Activated T-helper 1 cell treated with Interleukin-2 at 50 U/mL for 16 hours (primary cell): ENCODE measurements around the gene TSPAN16.
"Not testable (repeated sequence)": the region's sequence is repeated elsewhere in the genome, so short reads cannot be mapped to it uniquely, and the experiment has no call there.

Experiments
- DNase-seq: peaks from one replicate; pipeline ENCODE4 v3.0.0-alpha.2; 2020; ENCODE audit warnings: low read depth

The TSPAN16 gene

DNA sequence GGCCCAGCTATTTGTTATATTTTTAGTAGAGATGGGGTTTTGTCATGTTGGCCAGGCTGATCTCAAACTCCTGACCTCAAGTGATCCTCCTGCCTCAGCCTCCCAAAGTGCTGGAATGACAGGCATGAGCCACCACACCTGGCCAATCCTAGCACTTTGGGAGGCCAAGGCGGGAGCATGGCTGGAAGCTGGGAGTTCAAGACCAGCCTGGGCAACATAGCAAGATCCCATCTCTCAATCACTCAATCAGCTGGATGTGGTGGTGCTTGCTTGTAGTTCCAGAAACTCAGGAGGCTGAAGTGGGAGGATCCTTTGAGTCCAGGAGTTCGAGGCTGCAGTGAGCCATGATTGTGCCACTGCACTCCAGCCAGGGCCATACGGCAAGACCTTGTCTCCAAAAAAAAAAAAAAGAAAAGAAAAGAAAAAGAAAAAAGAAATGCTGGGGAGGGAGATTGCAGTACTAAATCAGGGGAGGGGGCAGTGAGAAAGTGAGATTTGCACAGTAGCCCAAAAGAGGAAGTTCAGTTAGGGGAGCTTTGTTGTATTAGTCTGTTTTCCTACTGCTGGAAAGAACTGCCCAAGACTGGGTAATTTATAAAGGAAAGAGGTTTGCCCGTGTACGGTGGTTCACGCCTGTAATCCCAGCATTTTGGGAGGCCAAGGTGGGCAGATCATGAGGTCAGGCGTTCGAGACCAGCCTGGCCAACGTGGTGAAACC is 24.5 kb downstream of the TSPAN16 start:
- not testable (repeated sequence) for DNase-seq

DNA sequence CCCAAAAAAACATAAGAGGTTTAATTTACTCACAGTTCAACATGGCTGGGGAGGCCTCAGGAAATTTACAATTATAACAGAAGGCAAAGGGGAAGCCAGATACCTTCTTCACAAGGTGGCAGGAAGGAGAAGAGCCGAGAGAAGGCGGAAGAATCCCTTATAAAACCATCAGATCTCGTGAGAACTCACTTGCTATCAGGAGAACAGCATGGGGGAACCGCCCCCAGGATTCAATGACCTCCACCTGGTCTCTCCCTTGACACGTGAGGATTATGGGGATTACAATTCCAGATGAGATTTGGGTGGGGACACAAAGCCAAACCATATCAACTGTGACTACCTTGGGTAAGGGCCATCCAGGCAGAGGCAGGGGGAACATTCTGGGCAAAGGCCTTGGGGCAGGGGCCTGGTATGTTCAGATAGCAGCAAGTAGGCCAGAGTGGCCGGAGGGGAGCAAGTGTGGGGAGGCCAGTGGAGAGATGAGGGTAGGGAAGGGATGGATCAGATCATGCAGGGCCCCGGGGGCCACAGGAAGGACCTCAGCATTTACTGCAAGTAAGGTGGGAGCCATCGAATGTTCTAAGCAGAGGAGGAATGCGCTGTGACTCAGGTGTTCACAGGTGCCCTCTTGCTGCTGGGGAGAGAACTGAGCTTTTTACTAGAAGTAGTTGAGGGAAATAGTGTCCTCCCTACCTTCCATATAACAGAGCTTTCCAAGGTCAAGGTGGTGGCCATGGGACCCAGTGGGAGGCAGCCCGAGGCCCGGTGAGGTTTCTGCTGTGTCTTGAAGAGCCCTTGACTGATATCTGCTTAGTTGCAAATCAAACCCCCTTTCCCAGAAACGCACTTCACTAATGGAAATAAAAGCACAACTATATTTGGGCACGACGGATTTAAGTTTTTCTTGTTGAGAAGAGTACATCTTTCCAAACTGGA is 25.5 kb downstream of the TSPAN16 start:
- no peak for DNase-seq

DNA sequence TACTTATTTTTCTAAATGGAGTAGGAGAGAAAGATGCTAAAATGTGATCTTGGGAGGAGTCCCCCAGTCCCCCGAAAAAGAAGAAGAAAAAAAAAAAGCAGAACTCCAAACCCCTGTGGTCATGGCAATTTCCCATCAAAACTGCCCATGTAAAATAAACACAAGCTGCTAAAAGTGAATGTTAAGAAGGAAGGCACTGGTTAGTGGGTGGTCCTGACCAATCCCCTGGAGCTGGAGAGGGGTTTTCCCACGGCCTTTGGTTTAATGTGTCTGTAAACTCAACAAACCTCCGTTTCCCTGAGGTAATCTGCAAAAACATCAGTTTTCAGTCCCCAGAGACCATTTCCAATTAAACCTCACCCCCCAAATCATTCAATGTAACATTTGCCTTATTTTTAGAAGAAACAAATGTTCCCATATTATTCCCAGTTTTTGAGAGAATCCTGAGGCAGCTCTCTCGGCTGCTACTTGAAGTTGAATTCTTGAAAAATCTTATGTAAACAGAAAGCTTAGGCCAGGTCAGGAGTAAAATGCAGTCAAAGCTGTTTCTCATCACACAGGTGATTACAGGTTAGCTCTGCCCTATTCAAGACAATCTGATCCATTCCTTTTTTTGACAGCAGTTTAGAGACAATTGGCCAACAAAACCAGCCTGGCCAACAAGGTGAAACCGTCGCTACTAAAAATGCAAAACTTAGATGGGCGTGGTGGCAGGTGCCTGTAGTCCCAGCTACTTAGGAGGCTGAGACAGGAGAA is 26.5 kb downstream of the TSPAN16 start:
- DNase-seq: no peak

DNA sequence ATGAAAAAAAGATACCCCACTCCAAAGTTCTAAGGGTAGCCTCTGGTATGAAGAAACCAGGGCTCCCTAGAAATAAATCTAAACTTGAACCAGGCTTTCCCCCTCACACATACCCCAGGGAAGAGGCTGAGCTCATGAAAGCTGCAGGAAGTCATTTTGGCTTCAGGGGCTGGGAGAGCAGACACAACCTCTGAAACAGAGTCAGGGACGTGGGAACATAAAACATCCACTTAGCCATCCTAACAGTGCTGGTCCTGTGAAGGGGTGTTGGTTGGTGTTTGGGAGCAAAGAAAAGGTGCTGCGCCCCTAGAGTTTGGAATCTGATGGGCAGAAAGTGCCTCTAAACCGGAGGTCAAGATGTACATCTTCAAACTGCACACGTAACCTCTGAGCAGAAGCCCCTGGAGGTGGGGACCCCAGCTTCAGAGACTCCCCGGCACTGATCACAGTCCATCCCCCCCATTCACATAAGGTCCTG is 27.7 kb downstream of the TSPAN16 start:
- DNase-seq: no peak

DNA sequence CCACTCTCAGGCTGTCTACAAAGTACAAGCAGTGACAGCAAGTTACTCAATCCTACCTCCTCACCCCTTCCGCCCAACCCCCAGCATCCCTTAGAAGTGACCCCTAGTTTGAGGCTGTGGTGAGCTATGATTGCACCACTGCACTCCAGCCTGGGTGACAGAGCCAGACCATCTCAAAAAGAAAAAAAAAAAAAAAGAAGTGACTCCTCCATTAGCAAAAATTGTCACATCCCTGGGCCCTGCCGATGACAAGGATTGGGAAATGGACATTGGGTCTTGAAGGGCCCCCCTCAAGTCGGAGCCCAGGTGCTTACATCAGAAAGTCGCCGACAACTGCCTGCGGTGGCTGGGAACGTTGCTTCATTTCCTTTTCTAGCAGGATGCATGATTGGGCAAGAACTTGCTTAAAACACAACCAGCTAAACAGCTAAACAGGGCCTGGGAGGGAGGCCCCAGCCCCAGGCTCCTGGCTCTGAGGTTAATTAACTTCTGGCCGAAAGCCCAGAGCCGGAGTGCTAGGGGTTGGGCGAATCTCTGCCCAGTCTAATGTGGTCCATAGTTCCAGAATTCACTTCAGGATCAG is 28.2 kb downstream of the TSPAN16 start:
- DNase-seq: no peak

DNA sequence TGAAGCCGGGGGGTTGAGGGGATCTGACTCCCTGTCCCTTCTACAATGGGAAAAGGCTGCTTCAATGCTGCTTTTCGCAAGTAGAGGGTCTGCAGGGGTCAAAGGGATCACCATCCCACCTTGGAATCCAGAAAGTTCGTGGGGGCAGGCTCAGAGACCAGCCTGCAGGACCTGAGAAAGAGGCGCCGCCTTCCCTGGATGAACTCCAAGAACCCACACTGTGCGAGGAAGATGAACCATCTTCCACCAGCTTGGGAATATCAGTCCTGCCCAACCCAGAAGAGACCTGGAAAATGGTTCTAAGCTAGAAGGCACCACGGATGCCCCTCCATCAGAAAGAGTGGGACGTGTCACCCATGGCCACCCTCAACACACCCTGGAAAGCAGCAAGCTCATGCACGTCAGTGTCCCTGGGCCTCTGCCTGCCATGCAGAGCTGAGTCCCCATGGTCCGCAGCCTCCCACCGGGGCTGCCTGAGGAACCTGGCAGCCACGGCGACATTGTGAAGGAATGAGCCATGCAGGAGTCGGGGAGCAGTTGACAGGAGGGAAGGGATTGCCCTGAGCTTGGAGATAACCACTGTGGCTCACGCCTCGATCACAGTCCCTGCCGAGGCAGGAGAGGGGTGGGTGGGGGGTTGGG is 28.9 kb downstream of the TSPAN16 start:
- DNase-seq: no peak

DNA sequence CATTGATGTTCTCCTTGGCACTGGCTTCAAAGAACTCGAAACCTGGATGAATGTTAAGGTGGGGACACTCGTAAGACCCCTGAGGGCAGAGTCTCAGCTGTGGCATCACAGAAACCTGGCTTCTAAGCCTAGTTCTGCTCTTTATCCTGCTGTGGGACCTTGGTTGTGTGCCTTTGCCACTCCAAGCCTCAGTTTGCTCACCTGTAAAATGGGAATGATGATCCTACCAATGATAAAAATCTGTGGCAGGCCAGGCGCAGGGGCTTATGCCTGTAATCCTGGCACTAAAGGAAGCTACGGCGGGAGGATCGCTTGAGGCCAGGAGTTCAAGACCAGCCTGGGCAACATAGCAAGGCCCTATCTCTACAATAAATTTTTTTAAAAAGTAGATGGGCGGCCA is 29.6 kb downstream of the TSPAN16 start:
- DNase-seq: no peak

DNA sequence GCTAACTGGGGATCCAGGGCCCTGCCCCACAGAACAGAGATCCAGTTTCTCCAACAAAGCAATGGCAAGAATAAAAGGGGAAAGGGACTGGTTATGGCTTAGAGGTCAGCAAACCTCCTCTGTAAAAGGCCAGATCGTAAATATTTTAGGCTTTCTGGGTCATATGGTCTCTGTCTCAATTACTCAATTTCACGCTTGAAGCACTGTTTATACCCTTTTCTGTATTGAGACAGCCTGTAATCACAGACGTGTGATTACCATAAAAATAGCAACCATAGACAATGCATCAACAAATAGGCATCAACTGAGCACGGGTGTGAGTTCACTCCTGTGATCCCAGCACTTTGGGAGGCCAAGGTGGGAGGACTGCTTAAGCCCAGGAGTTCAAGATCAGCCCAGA is 34.2 kb downstream of the TSPAN16 start:
- no peak for DNase-seq

DNA sequence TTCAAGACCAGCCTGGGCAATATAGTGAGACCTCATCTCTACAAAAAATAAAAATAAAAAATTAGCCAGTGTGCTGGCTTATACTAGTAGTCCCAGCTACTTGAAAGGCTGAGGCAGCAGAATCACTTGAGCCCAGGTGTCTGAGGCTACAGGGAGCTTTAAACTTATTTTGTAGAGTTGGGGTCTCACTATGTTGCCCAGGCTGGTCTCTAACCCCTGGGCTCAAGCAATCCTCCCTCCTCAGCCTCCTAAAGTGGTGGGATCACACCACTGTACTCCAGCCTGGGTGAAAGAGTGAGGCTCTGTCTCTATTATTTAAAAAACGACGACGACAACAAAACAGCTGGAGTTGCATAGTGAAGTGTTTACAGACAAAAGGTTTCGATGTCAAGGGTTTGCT is 35.5 kb downstream of the TSPAN16 start:
- DNase-seq: no peak

DNA sequence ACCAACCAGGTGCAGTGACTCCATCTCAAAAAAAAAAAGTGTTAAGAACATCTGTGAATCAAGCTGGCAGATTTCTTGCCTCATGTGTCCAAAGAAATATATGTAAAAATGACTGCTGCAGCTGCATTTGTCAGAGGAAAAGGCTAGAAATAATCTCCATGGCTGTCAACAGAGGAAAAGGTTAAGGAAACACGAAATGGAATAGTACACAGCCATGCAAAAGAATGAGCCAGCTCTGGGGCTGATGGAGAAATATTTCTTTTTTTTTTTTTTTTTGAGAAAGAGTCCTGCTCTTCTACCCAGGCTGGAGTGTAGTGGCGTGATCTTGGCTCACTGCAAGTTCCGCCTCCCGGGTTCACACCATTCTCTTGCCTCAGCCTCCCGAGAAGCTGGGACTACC is 36.9 kb downstream of the TSPAN16 start:
- no peak for DNase-seq

DNA sequence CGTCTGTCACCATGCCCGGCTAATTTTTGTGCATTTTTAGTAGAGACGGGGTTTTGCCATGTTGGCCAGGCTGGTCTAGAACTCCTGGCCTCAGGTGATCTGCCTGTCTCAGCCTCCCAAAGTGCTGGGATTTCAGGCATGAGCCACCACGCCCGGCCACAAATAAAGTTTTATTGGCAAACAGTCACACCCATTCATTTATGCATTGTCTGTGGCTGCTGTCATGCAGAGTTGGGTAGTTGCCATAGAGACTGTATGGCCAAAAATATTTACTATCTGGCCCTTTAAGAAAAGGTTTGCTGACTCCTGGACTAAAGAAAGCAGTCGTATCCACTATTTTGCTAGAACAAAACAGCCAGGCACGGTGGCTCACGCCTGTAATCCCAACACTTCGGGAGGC is 37.9 kb downstream of the TSPAN16 start:
- DNase-seq: not testable (repeated sequence)

DNA sequence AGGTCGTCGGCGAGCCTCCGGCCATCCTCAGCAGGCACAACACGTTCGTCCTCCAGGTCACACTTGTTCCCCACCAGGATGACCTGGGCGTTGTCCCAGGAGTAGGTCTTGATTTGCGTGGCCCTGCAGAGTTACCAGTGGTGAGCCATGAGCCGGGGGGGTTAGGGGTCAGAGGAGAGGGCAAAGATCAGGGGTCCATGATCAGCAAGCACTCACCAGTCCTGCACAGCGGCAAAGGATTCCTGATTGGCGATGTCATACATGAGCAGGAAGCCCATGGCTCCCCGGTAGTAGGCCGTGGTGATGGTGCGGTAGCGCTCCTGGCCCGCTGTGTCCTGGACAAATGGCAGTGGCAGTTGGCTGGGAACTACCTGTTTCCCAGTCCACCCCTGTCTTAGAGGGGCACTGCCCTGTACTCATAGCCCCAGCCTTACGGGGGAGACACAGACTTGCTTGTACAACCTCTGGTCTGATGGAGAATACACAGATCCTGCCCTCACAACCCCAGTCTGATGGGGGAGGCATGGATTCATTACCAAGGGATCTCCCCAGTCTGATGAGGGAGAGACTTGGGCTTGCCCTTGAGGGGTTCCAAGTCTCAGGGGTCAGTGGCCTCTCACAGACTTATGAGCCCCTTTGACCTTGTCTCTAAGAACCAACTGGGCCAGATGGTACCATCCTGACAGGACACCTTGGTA is 39.6 kb downstream of the TSPAN16 start:
- no peak for DNase-seq

DNA sequence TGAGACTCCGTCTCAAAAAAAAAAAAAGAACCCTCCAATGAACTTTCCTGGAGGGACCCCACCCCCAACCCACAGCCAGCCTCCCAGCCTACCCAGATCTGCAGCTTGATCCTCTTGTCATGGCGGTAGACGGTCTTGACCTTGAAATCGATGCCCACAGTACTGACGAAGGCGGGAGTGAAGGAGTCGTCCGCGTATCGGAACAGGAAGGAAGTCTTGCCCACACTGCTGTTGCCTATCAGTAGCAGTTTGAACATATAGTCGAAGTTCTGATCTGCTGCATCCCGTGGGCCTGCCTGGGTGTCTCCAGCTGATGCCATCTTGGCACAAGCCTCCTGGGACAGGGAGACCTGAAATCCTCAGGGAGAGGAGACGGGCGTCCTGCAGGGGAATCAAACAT is 41.1 kb downstream of the TSPAN16 start:
- no peak for DNase-seq

DNA sequence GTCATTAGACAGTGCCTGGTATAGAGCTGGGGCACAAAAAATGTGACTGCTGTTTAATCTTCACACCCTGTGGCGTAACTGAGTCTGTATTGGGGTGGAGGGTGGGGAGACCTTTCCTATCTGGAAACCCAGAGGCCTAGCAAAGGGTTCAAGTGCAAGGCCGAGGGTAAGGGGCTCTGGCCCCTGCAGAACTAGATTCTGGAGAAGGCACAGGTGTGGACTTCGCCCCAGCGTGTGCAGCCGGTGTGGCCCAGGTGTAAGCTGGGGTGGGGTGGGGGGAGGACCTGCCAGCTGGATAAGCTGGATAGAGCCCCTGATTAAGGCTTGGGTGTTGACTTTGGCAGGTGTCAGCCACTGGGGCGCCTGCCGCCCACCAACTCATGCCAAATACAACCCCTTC is 42.2 kb downstream of the TSPAN16 start:
- no peak for DNase-seq

DNA sequence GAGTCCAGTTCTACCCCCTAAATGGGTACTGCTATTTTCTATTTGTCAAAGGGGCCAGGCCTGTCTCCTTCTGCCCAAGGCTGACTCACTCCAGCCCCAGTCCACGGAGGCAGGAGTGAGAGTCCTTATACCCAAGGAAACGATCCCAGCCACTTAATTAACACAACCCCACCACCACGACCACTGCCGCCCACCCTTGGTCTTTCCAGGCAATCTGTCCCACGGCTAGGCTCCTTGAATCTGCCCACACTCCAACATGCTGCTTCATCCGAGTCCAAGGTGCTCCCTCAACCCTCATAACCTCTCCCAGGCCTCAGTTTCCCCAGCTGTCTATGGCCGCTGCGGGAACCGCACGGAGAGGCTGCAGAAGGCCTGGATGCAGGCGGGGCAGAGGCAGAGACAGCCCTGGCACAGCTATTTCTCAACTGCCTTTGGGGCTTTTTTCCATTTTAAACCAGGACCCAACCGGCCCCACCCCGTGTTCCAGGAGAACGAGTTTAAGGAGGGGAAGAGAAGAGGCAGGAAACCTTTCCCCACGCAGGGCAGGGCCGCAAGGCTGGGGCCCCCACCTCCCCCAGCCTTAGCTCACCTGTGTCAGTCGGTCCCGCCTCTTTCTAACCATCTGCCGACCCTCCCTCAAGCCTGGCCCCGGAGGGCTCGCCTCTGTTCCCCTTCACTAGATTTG is 42.8 kb downstream of the TSPAN16 start:
- DNase-seq: no peak

DNA sequence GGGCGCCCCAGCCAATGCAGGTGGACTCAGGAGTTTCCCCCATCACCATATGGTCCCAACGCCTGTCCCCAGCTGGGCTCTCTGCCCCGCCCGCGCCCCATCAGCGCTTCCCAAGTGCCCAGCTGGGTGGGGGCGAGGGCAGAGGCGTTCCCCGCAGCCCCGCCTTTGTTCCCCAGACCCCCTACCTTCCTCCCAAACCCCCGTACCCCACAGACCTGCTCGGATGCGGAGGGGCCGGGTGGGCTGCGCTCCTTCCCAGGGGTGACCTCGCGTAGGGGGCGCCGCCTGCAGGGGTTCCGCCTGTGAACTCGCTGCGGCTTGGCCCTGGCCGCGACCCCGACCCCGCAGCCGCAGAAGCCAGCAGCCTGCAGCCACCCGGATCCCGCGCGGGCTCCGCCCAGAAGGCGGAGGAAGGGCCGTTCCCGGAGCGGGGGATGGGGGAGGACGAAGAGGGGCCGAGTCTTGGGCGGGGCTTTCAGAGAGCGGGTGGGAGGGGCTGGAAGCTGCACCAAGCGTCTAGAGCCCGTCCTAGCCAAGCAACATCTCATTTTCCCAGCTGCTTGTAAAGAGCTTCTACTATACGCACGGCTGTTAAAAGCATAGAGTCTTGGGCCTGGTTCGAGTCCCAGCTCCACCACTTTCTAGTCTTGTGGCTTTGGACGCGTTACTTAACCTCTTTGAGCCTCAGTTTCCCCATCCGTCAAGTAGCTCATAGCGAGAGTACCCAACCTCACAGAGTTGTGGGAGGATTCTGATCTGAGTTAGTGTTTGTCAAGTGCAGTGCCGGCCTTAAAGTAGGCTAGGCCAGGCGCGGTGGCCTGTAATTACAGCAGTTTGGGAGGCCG is 43.5 kb downstream of the TSPAN16 start, which contains the start of gene RAB3D:
TSS of gene RAB3D (minus strand) at position 404 of the 845 bp plus-strand sequence. CDS start 2,258 bp downstream, outside the sequence.
- DNase-seq: peak; percentile 63

DNA sequence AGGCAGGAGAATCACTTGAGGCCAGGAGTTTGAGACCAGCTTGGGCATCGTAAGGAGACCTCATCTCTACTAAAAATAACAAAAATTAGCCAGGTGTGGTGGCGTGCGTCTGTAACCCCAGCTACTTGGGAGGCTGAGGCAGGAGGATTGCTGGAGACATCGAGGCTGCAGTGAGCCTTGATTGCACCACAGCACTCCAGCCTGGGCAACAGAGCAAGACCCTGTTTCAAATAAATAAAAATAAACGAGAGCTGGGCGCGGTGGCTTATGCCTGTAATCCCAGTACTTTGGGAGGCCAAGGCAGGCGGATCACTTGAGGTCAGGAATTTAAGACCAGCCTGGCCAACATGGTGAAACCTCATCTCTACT is 44.1 kb downstream of the TSPAN16 start:
- DNase-seq: not testable (repeated sequence)

DNA sequence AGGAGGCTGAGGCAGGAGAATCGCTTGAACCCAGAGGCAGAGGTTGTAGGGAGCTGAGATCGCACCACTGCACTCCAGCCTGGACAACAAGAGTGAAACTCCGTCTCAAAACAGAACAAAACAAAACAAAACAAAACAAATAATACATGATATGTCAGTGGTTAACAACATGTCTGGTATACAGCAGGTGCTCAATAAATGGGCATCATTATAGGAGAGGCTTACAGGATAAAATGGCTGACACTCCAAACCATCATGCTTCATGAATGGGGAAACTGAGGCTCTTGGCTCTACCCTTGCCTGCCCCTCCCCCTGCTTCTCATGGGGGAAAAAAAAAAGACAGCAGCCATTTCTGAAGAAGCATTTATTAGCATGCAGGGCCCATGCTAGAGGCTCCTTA is 46.5 kb downstream of the TSPAN16 start:
- DNase-seq: no peak

DNA sequence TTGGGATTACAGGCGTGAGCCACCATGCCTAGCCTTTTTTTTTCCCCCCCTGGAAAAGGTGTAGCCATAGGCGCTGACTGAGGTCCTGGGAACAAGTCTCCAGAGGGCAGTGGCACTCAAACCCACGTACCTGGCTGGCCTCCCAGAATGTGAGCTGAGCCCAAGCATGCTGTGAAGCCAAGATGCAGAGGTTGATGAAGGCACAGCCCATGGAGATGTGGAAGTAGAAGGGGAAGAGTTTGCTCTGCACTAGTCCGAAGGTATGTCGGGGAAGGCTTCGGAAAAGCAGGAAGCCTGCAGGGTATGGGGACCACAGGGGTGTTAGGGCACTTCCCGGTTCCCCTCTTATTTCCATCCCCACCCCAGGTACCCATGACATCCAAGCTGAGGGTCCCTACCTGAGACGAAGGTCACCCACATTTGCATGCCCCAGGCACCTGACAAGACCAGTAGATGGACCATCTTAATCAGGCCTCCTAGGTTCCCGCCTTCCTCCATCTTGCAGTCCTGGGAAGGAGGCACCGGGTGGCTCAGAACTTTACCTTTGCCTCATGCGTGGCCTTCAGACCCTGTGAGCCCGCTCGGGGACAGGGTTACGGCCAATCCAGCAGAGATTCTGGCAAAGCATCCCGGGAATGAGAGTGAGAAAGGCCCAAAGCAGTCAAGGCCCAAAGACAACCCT is 49.3 kb downstream of the TSPAN16 start:
- no peak for DNase-seq
